ENCODE data around the gene CCDC158.
"Not testable (repeated sequence)": the region's sequence is repeated elsewhere in the genome, so short reads cannot be mapped to it uniquely, and the experiment has no call there.

The CCDC158 gene

DNA sequence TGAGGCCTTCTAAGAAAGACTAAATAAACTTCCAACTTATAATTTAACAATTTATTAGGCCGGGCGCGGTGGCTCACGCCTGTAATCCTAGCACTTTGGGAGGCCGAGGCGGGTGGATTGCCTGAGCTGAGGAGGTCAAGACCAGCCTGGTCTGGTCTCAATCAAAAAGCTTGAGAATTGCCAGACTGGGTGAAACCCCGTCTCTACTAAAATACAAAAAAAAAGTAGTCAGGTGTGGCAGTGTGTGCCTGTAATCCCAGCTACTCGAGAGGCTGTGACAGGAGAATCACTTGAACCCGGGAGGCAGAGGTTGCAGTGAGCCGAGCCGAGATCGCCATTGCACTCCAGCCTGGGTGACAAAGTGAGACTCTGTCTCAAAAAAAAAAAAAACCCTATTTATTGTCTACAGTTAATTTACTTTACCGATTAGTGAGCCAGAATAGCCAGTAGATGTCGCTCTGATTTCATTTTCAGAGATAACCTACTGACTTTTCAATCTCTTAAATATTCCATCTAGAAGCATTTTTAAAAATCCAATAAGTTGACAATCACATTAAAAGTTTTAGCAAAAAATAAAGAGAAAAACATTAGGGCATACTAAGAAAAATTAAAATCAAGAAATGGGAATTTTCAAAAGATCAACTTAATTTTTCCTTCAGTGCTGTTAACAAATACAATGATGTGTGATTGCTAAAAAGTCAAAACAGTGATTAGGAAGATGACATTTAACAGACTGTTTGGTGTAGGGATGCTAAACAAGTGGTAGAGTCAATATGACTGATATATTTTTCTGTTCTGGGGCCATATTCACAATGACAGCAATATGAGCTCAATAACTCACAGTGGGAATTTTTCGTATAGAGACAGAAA, 9.8 kb upstream of the CCDC158 start:
- no peak for DNase-seq (ENCODE audit: low read depth, low spot score)

- no peak for DNase-seq (ENCODE audit: low read depth, low spot score)
These were observed 8.7 kb upstream of the CCDC158 start for GRCh38 chr4:76429636-76430035.

- DNase-seq (ENCODE audit: low read depth, low spot score): no peak
These were observed 5.3 kb upstream of the CCDC158 start for GRCh38 chr4:76426272-76426671.

GRCh38 chr4:76423159-76423558, 2.2 kb upstream of the CCDC158 start:
- DNase-seq (ENCODE audit: low read depth, low spot score): not testable (repeated sequence)

GRCh38 chr4:76420188-76420761, 666 bp downstream of the CCDC158 start:
- no peak for DNase-seq (ENCODE audit: low read depth, low spot score)

GRCh38 chr4:76410636-76411035, 10.3 kb downstream of the CCDC158 start:
- no peak for DNase-seq (ENCODE audit: low read depth, low spot score)

DNA sequence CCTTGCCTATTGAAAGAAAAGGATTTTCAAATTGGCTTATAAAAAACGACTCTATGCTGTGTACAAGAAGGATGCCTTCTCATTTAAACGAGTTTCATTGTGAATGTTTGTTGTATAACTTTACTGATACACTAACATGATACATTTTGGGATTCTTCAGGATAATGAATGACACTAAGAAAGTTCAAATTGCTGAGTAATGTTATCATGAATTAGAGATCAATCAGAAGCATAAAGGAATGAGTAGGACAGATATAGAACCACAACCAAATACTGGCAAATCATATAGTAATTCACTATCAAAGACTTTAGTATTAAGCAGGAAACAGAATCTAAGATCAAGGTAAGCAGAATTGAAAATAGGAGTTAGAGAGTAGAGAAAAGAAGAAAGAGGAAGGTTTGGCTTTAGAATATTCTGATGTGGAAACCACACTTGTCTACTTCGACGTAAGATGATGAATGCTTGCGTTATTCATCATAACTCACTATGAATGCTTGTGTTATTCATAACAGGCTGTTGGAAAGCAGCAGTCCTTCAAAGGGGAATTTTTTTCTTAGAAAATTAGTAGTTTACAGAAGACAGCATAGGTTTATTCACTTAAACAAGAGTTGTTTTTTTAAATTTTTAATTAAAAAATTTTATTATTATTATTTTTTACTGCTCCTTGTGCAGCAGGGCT, 13.4 kb downstream of the CCDC158 start:
- no peak for DNase-seq (ENCODE audit: low read depth, low spot score)

DNA sequence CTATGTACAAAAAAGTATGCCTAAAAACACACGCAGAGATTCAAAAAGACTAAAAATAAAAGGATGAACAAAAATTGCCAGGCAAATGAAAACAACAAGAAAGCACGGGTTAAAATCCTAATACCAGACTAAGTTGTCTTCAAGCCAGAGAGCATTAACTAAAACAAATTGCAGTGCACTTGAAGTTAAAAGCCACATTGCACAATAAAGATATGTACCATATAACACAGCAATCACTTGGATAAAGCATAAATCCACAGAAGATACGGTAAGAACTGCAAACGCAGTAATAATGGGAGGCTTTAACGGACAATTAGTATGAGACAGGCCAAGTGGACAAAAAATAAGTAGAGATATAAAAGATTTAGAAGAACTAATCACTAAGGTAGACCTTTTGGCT, 14.9 kb downstream of the CCDC158 start:
- no peak for DNase-seq (ENCODE audit: low read depth, low spot score)

DNA sequence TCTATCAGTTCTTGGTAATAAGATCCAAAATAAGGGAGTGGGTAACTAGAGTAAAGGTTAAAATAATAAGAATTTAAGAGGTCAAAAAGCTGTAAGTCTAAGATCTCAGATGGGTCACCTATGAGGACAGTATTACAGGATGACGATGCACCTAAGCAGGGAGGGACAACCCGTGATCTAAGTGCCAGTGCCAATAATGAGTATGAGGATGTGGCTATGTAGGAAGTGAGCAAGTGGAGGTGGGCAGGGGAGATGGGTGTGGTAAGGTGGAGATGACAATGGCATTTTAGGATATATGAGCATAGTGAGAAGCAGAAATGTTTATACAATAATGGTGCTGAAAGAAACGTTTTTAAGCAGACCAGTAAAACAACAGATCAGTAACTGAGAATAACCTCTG, 19.3 kb downstream of the CCDC158 start:
- no peak for DNase-seq (ENCODE audit: low read depth, low spot score)

- no peak for DNase-seq (ENCODE audit: low read depth, low spot score)
These were observed 32.6 kb downstream of the CCDC158 start for GRCh38 chr4:76388160-76388908.

GRCh38 chr4:76386566-76387305, 34.2 kb downstream of the CCDC158 start:
- no peak for DNase-seq (ENCODE audit: low read depth, low spot score)

DNA sequence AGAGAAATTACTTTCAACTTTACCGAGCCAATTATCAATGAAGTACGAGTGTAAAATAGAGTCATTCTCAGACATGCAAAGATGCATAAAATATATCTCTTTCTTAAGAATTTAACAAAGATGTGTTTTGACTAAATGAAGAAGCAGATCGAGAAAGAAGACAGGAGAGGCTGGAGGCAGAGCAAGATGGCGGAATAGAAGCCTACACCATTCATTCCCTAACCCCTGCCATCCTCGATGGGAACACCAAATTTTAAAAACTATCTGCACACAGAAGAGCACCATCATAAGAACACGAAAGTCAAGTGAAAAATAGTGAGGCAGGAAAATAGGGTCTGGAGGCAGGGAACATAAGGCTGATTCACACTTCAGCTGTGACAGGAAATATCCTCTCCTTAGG, 35.0 kb downstream of the CCDC158 start:
- no peak for DNase-seq (ENCODE audit: low read depth, low spot score)

- DNase-seq (ENCODE audit: low read depth, low spot score): no peak
These were observed 36.9 kb downstream of the CCDC158 start for GRCh38 chr4:76384052-76384451.

- DNase-seq (ENCODE audit: low read depth, low spot score): no peak
These were observed 37.9 kb downstream of the CCDC158 start for GRCh38 chr4:76383001-76383400.

DNA sequence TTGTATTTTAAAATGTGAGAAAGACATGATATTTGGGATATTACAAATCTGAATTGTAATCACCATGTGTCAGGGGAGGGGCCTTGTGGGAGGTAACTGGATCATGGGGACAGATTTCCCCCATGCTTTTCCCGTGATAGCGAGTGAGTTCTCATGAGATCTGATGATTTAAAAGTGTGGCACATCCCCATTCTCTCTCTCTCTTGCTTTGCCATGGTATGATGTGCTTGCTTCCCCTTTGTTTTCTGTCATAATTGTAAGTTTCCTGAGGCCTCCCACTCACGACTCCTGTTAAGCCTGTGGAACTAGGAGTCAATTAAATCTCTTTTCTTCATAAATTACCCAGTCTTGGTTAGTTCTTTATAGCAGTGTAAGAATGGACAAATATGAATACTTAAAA, 39.0 kb downstream of the CCDC158 start:
- DNase-seq (ENCODE audit: low read depth, low spot score): no peak

DNA sequence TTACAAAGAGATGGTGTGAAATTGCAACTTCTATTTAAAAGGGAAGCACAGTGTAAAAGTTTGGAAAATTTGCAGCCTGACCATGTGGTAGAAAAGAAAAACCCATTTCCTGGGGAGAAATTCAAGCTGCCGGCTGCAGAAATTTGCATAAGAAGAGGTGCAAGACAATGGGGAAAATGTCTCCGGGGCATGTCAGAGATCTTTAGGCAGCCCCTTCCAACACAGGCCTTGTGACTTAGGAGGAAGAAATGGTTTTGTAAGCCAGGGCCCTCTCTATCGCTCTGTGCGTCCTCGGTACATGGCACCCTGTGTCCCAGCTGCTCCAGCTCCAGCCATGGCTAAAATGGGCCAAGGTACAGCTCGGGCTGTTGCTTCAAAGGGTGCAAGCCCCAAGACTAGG, 40.4 kb downstream of the CCDC158 start:
- DNase-seq (ENCODE audit: low read depth, low spot score): no peak

- no peak for DNase-seq (ENCODE audit: low read depth, low spot score)
These were observed 43.0 kb downstream of the CCDC158 start for GRCh38 chr4:76377911-76378310.

GRCh38 chr4:76377481-76377901, 43.5 kb downstream of the CCDC158 start:
- no peak for DNase-seq (ENCODE audit: low read depth, low spot score)

- DNase-seq (ENCODE audit: low read depth, low spot score): no peak
These were observed 44.4 kb downstream of the CCDC158 start for GRCh38 chr4:76376534-76376933.

DNA sequence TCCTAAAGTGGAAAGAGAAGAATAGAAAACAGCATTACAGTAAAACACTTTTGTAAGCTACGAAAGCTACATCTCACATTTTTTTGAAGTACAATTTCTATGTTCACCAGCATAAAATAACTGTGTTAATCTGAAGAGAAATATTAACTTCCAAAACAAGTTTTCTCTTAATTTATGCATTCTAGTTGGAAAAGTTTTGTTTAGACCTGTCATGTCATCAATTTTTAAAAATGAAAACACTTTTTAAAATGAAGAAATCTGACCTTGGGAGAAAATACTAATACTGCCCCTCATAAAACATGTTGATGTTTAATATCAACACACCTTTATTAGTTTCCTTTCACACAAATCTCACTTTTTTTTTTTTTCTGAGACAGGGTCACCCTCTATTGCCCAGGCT, 45.2 kb downstream of the CCDC158 start:
- no peak for DNase-seq (ENCODE audit: low read depth, low spot score)

- no peak for DNase-seq (ENCODE audit: low read depth, low spot score)
These were observed 46.1 kb downstream of the CCDC158 start for GRCh38 chr4:76374798-76375197.

Measured in activated naive CD8-positive, alpha-beta T cell treated with anti-CD3 and anti-CD28 coated beads, Interleukin-2, amount 50 U/mL, for 16 hours (primary cell).